ENCODE data around the gene GRIN3B.

GRCh38 chr19:1054102-1055027 lies 54.1 kb downstream of the GRIN3B start:
- no peak for TF ChIP-seq CTCF (IDR thresholded peaks at IDR 0.05)
- no peak for TF ChIP-seq POLR2A (IDR thresholded peaks at IDR 0.05)
